Upper lobe of left lung (tissue), 6 donors: ENCODE results near the gene SAMD4B. TPM values are rescaled to one million over a fixed set of nuclear protein-coding genes. Genes with fewer than 3 reads are reported as not detected.
A peak's percentile ranks its signal among the peaks of the same experiment; 100 is the strongest.

Experiments used
- ATAC-seq, 2 donors: fragments of 200-7000 bp; cut with Tn5 transposase; one replicate each; pipeline ENCODE4 v1.9.1; 2022; ENCODE audit warnings: mild to moderate bottlenecking in 2 of 2, moderate library complexity in 2 of 2; ENCODE audit not compliant: low FRiP score in 2 of 2
- DNase-seq, 2 donors: peaks; one replicate each; pipeline ENCODE4 v3.0.0-alpha.2; 2019 to 2020
- H3K27ac ChIP-seq, 4 donors: fragments of 200-600 bp; sonication (generic); one replicate each; pipeline ENCODE4 v1.5.1; 2016 to 2019
- H3K27me3 ChIP-seq, 4 donors: fragments of 200-600 bp; sonication (generic); one replicate each; pipeline ENCODE4 v1.5.1; 2017 to 2019
- H3K36me3 ChIP-seq, 4 donors: fragments of 200-600 bp; sonication (generic); one replicate each; pipeline ENCODE4 v1.5.1; 2016 to 2019
- H3K4me1 ChIP-seq, 4 donors: fragments of 200-600 bp; sonication (generic); one replicate each; pipeline ENCODE4 v1.5.1; 2018 to 2019
- H3K4me3 ChIP-seq, 4 donors: fragments of 200-600 bp; sonication (generic); one replicate each; pipeline ENCODE4 v1.5.1; 2017 to 2019; ENCODE audit warnings: mild to moderate bottlenecking in 2 of 4, moderate library complexity in 1 of 4
- H3K9me3 ChIP-seq, 4 donors: fragments of 200-600 bp; sonication (generic); one replicate each; pipeline ENCODE4 v1.5.1; 2018 to 2019
- CTCF ChIP-seq, 6 experiments: fragments of 450-650 bp in 4 of 6; fragments of 200-600 bp in 2 of 6; sonication (generic) in 2 of 6; IDR thresholded peaks; one replicate each; pipeline ENCODE4 v1.5.1; 2016 to 2019; ENCODE audit warnings: antibody characterized with exemption in 6 of 6
- EP300 ChIP-seq, 4 donors: sonication (generic); formaldehyde crosslinking; IDR thresholded peaks; one replicate each; pipeline ENCODE4 v1.5.1; 2017; ENCODE audit warnings: antibody characterized with exemption in 4 of 4, control low read depth in 2 of 4
- POLR2A ChIP-seq, 4 donors: fragments of 450-650 bp; IDR thresholded peaks; one replicate each; pipeline ENCODE4 v1.5.1; 2016 to 2017; ENCODE audit warnings: antibody characterized with exemption in 4 of 4, mild to moderate bottlenecking in 2 of 4
- POLR2AphosphoS5 ChIP-seq, 2 donors: sonication (generic); formaldehyde crosslinking; IDR thresholded peaks; one replicate each; pipeline ENCODE4 v1.5.1; 2017; ENCODE audit warnings: antibody characterized with exemption in 2 of 2
- WGBS, 2 donors: methylation state at CpG; one replicate each; pipeline ENCODE4 v1.1.5; 2017 to 2018; 5-methylcytosine and 5-hydroxymethylcytosine counted together
- total RNA-seq, 6 donors: library from RNA; depleted of rRNA in 4 of 6; stranded (reverse); fragments of >200 nt in 4 of 6; gene quantifications; one replicate each; pipeline versions ENCODE4 v1.1.0 to v1.2.1, GENCODE V29; 2016 to 2021
- donor health status: DM: no; HTN: no; CAD: no; lungs with moderate emphysema.
- donor health status: DM: no; HTN: yes; CAD: no; lungs with severe emphysema.

The SAMD4B gene
- total RNA-seq, 6 donors from 2014 or later, result 57.7 to 125 (median 79.3) TPM

- ATAC-seq (no peak), DNase-seq (peak in 1 of 2 donors; percentile 85)
- no peak overlapping the region for H3K4me3 ChIP-seq
- H3K4me1 ChIP-seq, result peaks cover 8 to 43% (median 21%) of the 10 kb centered on the region in 4 donors
- WGBS, 2 donors, result 82 to 88% methylated on average over 25 to 28 of the region's 30 CpGs
- no peaks in the 10 kb centered on the region for H3K27me3 ChIP-seq
- no peaks in the 10 kb centered on the region for H3K9me3 ChIP-seq
- H3K27ac ChIP-seq, result no peak overlapping the region
- no peak for TF ChIP-seq POLR2AphosphoS5 (IDR thresholded peaks at IDR 0.05)
- no peak for TF ChIP-seq POLR2A (IDR thresholded peaks at IDR 0.05)
- TF ChIP-seq CTCF (IDR thresholded peaks at IDR 0.05), result no peak
- no peak for TF ChIP-seq EP300 (IDR thresholded peaks at IDR 0.05)
- peaks cover 0 to 63% (median 17%) of the 10 kb centered on the region in 4 donors for H3K36me3 ChIP-seq
Observed at GRCh38 chr19:39417463-39418181, 75.4 kb downstream of the SAMD4B start.

- peaks cover 6 to 30% (median 15%) of the 10 kb centered on the region in 4 donors for H3K4me1 ChIP-seq
- H3K36me3 ChIP-seq, result peaks cover 0 to 77% (median 28%) of the 10 kb centered on the region in 4 donors
- ATAC-seq, result no peak
- DNase-seq, result no peak
- WGBS, 2 donors, result 85 to 91% methylated on average over 6 to 9 of the region's 9 CpGs
- no peak overlapping the region for H3K27ac ChIP-seq
- H3K27me3 ChIP-seq, result no peaks in the 10 kb centered on the region
- no peak overlapping the region for H3K4me3 ChIP-seq
- no peaks in the 10 kb centered on the region for H3K9me3 ChIP-seq
- TF ChIP-seq CTCF (IDR thresholded peaks at IDR 0.05), result no peak
- TF ChIP-seq EP300 (IDR thresholded peaks at IDR 0.05), result no peak
Observed at GRCh38 chr19:39419003-39419402, 76.8 kb downstream of the SAMD4B start.

GRCh38 chr19:39420769-39421168 lies 78.5 kb downstream of the SAMD4B start:
- no peak for TF ChIP-seq POLR2AphosphoS5 (IDR thresholded peaks at IDR 0.05)
- no peak for TF ChIP-seq POLR2A (IDR thresholded peaks at IDR 0.05)
- TF ChIP-seq EP300 (IDR thresholded peaks at IDR 0.05), result no peak
- no peak for TF ChIP-seq CTCF (IDR thresholded peaks at IDR 0.05)
- no peak overlapping the region for H3K4me3 ChIP-seq
- H3K36me3 ChIP-seq, result peaks cover 0 to 87% (median 30%) of the 10 kb centered on the region in 4 donors
- H3K27me3 ChIP-seq, result no peaks in the 10 kb centered on the region
- H3K4me1 ChIP-seq, result peaks cover 0 to 12% (median under 1%) of the 10 kb centered on the region in 4 donors
- 93 to 94% methylated on average over 10 to 11 of the region's 15 CpGs for WGBS, 2 donors
- ATAC-seq, result no peak
- DNase-seq, result no peak
- no peaks in the 10 kb centered on the region for H3K9me3 ChIP-seq
- no peak overlapping the region for H3K27ac ChIP-seq

GRCh38 chr19:39422020-39422419 lies 79.8 kb downstream of the SAMD4B start:
- ATAC-seq (no peak), DNase-seq (no peak)
- no peak overlapping the region for H3K4me3 ChIP-seq
- H3K27me3 ChIP-seq, result no peaks in the 10 kb centered on the region
- 96 to 99% methylated on average over 5 of the region's 5 CpGs for WGBS, 2 donors
- no peaks in the 10 kb centered on the region for H3K9me3 ChIP-seq
- peaks cover 0 to 7% (median 0%) of the 10 kb centered on the region in 4 donors for H3K4me1 ChIP-seq
- H3K36me3 ChIP-seq, result peaks cover 0 to 76% (median 29%) of the 10 kb centered on the region in 4 donors
- TF ChIP-seq POLR2AphosphoS5 (IDR thresholded peaks at IDR 0.05) (no peak), POLR2A (IDR thresholded peaks at IDR 0.05) (no peak), CTCF (IDR thresholded peaks at IDR 0.05) (no peak), EP300 (IDR thresholded peaks at IDR 0.05) (no peak)
- no peak overlapping the region for H3K27ac ChIP-seq
